ENCODE data around the gene ERF.

The ERF gene

DNA sequence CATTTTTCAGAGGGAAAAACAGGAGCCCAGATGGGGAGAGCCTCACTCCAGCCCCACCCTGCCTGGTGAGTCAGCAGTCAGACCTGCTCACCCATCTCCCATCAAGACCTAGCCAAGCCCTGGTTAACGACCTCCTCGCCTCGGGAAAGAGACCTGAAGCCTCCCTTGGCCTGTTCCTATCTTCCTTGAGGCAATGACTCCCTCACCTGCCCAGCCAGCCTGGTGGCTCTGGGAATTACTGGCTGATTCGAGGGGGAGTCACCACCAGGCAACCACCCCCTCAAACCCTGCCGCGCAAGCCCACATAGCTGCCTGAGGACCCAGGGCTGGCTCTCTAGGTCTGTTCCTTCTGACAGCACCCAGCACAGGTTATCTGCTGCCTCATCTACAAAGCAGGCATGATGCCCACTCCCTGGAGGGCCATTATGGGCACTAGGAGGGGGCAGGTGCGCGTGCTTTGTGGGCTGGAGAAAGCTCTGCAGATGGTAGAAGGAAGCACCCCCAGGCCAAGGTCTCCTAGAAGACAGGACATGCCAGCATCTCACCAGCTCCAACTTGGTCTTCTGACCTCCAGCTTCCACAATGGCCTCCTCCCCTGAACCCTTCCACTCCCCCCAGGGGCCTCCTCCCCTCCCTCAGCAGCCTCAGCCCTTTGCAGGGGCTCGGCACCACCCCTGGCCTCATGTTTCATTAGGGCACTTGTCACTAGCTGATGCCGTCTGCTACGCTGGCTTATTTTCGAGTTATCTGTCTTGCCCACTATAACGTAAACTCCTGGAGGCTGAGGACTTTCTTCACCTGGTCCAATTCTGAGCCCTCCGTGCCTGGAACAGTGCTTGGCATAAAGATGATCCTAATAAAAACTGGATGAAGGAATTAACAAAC lies 47.8 kb downstream of the ERF start:
- no peak for DNase-seq

DNA sequence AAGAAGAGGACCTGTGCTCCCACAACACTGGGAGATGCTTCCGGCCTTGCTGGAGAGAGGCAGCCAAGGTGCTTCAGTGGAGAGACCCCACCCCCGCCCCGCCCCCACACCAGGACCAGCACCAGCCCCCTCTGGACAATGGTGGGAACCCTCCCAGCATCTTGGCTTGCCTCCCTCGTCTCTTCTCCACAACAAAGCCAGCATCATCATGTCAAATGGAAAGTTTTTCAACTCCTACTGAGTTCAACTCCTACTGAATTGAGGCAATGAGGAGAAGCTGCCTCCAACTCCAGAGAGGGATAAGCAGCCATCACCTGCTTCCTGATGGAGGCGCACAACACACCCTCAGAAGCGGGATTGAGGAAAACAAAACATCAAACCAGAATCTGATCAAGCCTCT lies 50.3 kb downstream of the ERF start:
- no peak for DNase-seq

DNA sequence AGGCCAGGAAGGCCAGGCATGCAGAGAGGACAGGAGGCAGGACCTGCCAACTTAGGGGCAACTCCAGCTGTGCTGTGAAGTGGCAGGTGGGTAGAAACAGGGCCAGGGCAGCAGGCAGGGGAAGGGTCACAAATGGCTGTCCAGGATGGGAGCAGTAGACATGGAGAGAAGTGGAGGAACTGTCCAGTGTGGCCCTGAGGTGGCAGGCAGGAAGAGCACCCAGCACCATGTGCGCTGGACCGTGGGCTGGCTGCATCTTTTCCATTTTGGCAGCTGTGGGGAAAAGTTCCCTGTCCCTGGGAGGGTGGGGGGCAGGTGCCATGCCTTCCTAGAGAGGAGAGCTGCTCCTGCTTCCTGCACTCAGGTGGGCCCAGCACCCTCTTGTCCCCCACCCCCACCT lies 51.2 kb downstream of the ERF start:
- no peak for DNase-seq

DNA sequence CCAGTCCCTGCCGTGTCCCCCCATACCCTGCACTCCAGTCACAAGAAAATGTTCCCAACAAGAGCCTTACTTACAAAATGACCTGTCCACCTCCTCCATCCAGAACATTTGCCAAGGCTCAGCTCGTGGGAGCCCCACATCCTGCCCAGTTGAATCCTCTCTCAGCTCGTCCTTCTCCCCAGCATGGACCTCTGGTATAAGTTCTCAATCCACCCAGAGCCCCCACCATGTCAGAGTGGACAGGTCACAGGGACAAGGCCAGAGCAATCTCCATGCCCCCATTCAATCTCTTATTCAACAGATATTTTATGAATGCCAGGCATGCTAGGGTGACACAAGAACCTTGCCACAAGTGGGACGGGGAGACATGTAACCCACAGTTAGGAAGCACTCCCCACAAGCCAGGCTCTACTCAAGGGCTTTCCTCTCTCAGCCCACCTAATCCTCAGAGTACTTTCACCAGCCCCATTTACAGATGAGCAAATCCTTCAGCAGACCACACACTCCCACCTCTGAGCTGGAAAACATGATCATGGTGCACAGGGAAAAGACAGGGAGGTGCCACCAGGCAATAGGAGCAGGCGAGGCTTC lies 52.5 kb downstream of the ERF start:
- DNase-seq: no peak

DNA sequence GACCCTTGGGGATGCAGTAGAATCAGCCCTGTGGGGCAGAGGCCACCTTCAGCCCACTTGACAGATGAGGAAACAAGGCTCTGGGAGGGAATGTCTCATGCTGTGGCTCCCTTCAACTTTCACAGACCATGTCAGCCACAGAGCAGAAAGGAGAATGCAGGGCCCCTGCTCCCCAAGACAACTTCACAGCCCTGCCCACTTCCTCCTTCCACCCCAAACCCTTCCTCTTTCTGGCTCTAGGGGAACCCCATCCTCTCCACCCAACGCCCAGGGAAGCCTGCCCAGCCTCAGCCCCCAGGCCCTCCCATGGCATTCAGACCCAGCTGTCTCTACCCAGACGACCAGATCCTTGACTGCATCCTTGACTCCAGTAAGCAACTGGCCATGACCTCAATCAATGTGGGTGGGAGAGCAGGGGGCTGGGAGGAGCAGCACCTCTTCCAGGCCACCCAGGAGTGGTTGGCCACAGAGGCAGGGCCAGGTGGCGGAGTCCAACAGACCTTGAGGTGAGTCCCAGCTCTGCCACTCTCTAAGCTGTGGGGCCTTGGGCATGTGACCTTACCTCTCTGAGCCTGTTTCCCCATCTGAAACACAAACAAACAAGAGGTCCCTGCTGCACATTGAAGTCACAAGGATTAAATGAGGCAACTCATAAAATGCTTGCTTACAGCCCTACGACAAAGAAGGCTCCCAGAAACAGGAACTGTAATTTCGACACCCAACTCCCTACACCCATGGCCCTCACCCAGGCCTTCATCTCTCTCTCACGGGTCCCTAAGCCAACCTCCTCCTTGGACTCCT lies 53.2 kb downstream of the ERF start:
- DNase-seq: no peak

DNA sequence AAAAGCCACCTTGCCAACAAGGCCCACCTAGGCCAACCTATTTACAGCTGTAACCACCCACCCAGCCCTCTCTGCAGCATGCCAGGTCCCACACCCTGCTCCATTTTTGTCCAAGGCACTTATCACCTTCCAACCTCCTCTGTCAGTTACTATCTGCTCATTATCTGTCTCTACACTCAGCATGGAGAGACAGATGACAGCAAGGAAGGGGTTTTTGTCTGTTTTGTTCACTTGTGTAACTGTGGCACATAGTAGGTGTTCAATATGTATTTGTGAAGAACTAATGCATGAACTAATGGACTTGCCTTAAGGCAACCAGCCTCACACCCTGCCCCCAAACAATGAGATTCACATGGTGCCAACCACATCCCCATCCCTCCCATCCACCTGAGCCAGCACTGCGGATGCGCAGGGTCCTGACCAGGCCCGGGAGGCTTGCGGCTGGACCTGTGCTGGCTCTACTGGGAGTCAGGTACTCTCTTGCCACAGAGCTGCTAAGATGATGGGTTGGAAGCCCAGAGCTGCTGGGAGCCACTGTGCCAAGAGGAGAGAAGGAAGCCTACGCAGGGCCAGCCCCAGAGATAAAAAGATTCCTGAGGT lies 54.7 kb downstream of the ERF start:
- no peak for DNase-seq

DNA sequence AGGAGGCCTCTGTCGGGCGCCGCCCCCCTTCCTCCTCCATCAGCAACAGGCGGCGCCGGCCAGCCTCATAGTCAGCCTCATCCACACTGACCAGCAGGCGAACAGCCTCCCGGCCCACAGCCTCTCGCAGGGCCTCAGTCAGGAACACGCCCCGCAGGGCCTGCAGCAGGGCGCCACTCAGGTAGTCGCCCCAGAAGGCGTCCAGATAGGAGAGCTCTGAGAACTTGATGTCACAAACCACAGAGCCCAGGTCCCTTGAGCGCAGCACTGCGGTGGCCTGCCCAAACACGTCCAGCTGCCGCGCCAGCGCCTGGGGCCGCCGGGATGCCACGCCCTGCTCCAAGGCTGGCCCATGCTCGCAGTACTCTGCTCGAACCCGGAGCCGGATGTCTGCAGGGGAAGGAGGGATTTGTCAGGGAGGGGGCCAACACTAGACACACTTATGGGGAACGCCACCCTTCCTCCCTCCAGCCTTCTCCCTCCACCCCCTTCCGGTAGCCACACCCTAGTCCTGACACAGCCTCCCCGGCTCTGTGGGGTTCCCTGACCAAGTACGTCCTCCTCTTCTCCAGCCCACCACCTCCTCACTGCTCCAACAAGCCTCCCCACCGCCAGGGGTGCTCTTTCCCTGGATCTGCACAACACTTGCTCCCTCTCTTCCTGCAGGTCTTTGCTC lies 55.4 kb downstream of the ERF start:
- peak in 1 of 2 experiments; percentile 23 for DNase-seq

DNA sequence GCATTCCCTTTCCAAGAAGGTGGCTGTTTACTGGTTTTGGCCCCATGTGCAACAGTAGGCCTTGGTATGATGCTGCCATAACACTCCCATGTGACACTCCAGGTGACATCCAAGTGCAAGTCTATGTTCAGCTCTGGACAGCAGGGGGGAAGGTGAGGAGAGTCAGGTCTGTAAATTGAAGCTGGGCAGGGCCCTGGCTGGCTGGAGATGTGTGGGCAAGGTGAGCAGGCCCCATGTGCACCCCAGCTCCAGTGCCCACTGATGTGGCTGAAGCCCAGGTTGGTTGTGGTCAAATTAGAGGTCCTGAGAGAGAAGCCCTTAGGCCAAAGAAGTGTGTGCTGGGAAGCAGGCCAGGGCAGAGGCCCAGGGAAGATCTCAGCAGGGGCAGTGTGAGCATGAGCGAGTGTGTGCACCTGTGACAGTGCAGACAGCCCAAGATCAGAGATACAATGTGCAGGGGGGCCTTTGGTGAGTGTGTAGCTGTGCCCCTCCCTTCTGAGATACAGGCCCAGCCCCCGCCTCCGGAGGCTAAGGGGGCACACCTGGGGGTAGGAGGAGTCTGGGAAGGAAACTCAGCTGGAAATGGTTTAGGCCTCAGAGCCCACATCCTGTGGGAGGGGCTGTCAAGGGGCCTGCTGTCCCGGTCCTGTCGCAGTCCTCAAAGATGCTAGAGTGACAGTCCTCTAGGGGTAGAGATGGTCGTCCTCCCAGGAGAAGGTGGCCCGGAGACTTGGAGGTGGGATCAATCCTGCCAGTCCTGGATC lies 56.1 kb downstream of the ERF start:
- peak; percentile 31 to 40 for DNase-seq

Measured in activated CD4-positive, alpha-beta T cell treated with anti-CD3 and anti-CD28 coated beads, Interleukin-2, amount 50 U/mL, for 4 hours (primary cell).